Left ventricle myocardium superior (tissue), 1 donor: ENCODE measurements around the gene PAAF1. TPM values are rescaled to one million over a fixed set of nuclear protein-coding genes. Genes with fewer than 3 reads are reported as not detected.
A peak's percentile ranks its signal among the peaks of the same experiment; 100 is the strongest.

Experiments
- ATAC-seq: fragments of 200-7000 bp; cut with Tn5 transposase; one replicate; pipeline ENCODE4 v1.9.1; 2020; ENCODE audit warnings: mild to moderate bottlenecking, moderate library complexity
- DNase-seq: peaks from one replicate; pipeline ENCODE4 v3.0.0-alpha.2; 2020
- intact Hi-C: fragments of 100-400 bp; cut with micrococcal nuclease; formaldehyde crosslinking; loops from one replicate; pipeline ENCODE4 v1.11.0; 2022
- total RNA-seq: library from RNA; stranded (reverse); fragmentation: NEBNext Ultra II Directional; extraction: Animal tissue kit (Norgen Biotek cat#: 25700); gene quantifications from one replicate; pipeline ENCODE4 v1.2.1, GENCODE V29; 2021
- donor health status: DM: no; HTN: yes; CAD: no; lungs with severe emphysema.

Gene PAAF1
- total RNA-seq, 1 donor from 2014 or later = 13.7 TPM

DNA sequence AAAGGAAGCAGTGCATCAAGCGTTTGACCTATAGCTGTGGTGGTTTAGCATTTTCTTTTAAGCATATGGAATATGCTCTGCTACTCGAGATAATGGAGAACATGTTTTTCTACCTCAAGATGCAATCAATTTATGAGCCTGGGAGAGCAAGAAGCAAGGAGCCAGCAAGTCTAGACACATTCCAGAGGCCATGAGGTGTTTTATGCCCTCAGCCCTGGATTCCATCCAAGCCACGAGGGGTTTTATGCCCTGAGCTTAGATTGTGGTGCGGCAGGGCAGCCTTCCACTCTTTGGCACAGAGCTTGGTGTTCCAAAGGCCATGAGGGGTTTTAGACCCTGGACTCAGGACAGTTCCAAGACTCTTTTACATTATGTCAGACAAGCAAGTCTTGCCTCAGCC lies 62.3 kb downstream of the PAAF1 start:
- DNase-seq (no peak), ATAC-seq (no peak)
- intact Hi-C loops = no loop called here

DNA sequence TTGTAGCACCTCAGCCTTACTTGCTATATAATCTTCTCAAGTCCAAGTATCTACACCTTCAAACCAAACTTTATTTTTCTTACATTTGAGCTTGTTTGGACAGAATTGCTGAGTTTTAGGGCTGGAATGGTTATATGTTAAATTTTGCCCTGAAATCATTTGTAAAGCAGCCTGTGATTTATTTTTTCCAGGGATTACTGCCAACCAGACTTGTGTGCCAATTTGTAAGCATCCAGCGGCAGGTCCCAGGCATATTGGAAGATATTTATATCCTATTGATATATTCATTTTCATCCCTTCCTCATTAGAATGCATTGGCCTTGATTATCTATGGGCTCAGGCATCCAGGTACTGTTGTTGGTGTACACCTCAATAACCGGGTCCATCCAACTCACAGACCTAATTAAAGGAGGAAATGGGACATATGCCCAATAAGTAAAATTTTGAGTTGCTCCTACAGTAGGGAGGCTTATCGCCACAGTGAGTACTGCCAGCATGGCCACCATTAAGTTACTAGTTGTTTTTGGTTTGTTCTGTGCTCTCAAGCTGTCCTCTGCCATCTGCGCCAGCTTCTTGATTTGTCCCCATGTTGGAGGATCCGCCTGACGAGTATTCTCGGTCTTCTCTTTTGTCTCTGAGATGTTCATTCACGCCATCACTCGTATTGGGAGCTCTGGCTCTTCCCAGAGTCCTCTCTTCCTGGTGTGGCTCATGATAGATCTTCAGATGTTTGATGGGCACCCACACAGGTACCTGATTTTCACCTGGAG lies 64.2 kb downstream of the PAAF1 start:
- no peak for ATAC-seq
- intact Hi-C loops = no loop called here
- DNase-seq = no peak

DNA sequence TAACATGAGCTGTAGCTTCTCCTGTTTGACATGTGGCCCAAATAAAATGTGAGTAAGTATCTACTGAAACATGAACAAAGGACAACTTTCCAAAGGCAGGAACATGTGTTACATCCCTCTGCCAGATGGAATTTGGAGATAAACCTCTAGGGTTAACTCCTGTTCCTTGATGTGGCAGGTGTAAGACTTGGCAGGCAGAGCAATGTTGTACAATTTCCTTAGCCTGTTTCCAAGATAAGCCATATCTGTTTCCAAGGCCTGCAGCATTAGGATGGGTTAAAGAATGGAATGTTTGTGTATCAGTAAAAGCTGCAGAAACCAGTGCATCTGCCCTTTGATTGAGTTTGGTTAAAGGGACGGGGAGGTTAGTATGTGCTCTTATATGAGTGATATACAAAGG lies 65.2 kb downstream of the PAAF1 start:
- intact Hi-C loops = no loop called here
- ATAC-seq (no peak), DNase-seq (no peak)

DNA sequence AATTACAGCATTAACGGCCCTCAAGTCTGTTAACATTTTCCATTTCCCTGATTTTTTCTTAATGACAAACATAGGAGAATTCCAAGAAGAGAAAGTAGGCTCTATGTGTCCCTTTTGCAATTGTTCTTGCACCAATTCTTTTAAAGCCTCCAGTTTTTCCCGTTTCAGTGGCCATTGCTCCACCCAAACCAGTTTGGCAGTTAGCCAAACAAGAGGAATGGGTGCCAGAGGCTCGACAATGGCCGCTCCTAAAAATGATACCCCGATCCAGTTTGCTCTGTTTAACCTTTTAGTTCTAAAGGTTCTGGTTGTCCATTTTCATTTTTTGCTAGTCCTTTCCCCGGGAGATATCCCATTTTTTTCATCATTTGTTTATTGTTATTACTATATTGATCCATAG lies 67.3 kb downstream of the PAAF1 start:
- intact Hi-C loops = no loop called here
- DNase-seq (no peak), ATAC-seq (no peak)

DNA sequence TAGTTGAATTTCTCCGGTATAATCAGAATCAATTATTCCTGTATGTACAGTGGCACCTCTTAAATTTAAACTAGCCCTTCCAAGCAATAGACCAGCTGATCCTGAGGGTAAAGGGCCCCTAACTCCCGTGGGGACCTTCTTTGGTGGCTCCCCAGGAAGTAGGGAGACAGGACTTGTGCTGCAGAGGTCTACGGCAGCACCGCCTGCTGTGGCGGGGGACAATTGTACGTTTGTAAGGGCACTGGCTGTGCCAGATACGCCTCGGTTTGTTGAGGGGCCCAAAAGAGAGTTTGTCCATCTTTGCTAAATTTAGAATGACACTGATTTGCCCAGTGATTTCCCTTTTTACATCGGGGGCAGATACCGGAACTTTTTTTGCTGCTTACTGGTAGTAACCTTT lies 68.1 kb downstream of the PAAF1 start:
- intact Hi-C loops = no loop called here
- ATAC-seq = no peak
- no peak for DNase-seq

DNA sequence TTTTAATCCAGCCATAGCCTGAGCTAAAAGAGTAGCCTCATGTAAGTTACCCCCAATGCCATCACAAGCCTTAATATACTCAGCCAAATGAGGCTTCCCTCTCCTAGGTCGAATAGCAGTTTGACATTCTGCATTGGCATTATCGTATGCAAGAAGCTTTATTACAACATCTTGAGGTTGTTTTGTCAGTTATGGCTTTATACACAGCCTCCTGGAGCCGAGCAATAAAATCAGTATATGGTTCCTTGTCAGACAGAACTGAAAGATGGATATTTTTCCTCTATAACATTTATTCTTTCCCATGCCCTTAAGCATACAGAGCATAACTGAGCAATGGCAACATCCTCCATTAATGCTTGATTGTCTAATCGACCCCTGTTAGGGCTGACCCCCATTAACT lies 68.6 kb downstream of the PAAF1 start:
- DNase-seq = no peak
- intact Hi-C loops = no loop called here
- ATAC-seq = no peak

DNA sequence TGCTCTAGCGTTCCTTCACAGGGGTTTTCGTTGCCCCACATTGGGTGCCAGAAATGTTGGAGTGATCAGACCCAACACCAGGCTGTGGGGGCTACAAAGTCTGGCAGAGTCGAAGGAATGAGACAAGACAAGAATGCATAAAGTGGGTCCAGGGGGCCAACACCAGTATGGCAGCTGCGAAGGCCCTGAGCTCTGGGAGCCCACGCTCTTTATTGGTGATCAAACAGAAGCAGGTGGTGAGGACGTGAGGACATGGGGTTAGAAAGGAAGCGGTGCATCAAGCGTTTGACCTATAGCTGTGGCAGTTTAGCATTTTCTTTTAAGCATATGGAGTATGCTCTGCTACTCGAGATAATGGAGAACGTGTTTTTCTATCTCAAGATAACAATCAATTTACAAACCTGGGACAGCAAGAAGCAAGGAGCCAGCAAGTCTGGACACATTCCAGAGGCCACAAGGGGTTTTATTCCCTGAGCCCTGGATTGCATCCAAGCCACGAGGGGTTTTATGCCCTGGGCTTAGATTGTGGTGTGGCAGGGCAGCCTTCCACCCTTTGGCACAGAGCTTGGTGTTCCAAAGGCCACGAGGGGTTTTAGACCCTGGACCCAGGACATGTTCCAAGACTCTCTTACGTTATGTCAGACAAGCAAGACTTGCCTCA lies 70.1 kb downstream of the PAAF1 start:
- intact Hi-C loops = no loop called here
- ATAC-seq (no peak), DNase-seq (no peak)

DNA sequence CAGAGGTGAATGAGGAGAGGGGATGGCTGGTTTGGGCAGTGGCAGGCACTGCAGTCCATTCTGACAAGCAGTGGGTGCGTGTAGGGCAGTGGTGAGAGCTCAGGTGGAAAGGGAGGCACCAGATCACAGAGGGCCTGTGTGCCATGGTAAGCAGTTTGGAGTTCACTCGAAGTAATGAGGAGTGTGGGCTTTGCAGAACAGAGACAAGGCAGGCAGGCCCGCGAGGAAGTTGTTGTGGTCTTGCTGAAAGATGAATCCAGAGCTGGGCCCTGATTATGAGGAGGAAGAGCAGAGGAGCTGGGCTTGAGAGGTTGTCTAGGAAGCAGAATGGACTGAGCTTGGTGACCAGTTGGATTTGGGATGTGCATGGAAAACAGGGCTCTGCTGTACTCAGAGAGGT lies 72.4 kb downstream of the PAAF1 start:
- intact Hi-C loops = no loop called here
- no peak for ATAC-seq
- no peak for DNase-seq

DNA sequence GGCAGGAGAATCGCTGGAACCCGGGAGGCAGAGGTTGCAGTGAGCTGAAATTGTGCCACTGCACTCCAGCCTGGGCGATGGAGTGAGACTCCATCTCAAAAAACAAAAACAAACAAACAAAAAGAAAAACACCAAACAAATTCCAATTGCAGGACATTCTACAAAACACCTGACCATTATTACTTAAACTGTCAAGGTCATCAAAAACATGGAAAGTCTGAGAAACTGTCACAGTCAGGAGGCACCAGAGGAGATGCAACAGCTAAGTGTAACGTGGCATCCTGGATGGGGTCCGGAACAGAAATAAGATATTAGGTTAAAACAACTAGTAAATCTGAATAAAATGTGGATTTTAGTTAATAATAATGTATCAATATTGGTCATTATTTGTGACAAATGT lies 73.1 kb downstream of the PAAF1 start:
- DNase-seq (no peak), ATAC-seq (no peak)
- intact Hi-C loops = no loop called here

DNA sequence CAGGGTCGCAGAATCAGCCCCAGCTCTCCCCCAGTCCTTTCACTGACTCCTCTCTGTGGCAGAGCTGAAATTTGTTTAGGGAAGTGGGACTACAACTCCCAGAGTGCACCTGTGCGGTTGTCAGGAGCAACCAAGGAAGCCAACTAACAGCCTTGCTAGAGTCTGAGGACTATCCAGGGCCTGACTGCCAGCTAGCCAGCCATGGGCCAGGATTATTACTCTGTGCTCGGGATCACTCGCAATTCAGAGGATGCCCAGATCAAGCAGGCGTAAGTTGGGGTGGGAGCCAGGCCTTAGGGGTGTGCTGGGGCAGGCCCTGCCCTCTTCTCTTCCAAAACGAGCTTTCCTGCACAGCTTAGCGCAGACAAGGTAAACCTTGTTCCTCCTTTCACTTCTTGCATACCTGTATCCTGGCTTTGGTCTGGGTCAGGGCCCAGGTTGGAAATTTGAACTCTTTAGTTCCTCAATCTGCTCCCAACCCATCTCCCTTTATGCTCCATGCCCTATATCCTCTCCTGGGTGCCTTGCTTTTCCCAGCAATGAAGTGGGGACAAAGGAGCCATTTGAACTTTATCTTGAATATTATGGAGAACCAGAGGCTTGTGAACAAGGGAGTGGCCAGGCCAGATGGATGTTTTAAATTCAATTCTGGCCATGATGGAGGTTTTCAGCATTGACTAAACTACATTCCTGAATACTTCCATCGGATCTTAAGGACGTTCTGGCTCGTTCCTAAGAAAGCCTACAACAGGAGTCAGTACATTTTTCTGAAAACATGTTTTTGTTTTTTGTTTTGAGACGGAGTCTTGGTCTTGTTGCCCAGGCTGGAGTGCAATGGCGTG lies 74.3 kb downstream of the PAAF1 start, which contains the start of gene DNAJB13:
TSS of gene DNAJB13 (plus strand) at position 158 of the 842 bp plus-strand sequence. CDS start at position 202, 44 bp downstream.
- intact Hi-C loops = no loop called here
- peak; percentile 32 for ATAC-seq
- DNase-seq = peak; percentile 37

DNA sequence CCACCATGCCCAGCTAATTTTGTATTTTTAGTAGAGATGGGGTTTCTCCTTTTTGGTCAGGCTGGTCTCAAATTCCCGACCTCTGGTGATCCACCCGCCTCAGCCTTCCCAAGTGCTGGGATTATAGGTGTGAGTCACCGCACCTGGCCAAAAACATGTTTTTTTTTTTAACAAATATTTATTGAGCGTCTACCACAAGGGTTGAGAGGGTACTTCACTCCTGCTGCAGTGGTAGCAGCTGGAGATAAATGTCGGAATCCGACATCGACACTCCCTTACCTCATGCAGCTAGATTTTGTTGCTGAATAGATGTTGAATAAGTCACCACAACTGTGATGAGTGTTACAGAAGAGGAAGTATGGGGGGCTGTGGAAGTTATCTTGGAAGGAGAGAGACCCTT lies 75.0 kb downstream of the PAAF1 start:
- ATAC-seq (no peak), DNase-seq (no peak)
- intact Hi-C loops = no loop called here

DNA sequence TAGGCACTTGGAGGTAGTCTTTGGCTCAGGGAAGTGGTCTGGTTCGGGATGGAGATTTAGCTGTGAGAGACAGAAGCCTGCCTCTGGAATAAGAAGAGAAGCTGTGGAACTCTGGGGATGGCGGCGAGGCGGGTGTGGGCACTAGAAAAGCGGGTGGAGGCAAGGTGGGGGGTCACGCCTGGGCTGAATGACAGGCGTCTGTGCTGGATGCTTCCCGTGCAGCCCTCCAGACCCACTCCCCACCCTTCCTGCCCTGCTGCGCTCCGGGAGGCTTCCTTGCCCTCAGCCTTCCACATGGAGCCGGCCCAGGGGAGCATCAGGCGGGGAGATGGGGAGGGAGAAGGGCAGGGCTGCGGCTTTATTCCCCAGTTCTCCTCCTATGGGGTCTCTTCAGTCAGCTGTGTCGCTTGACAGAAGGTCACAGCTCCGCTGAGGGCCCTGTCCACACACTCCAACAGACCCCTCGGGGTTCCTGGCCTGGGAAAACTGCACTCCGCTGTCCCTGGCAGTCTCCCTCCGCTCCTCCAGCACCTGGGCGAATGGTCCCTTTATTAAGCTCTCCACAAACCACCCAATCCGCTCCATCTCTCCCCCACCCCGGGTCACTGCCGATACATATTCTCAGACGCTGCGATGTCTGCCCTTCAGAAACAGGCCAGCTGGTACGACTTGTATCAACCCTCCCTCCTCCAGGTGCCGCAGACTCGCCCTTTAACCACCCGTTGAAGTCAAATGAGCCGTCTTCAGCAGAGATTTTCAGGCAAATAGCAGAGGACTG lies 80.3 kb downstream of the PAAF1 start:
- DNase-seq (no peak), ATAC-seq (no peak)
- intact Hi-C loops = no loop called here

DNA sequence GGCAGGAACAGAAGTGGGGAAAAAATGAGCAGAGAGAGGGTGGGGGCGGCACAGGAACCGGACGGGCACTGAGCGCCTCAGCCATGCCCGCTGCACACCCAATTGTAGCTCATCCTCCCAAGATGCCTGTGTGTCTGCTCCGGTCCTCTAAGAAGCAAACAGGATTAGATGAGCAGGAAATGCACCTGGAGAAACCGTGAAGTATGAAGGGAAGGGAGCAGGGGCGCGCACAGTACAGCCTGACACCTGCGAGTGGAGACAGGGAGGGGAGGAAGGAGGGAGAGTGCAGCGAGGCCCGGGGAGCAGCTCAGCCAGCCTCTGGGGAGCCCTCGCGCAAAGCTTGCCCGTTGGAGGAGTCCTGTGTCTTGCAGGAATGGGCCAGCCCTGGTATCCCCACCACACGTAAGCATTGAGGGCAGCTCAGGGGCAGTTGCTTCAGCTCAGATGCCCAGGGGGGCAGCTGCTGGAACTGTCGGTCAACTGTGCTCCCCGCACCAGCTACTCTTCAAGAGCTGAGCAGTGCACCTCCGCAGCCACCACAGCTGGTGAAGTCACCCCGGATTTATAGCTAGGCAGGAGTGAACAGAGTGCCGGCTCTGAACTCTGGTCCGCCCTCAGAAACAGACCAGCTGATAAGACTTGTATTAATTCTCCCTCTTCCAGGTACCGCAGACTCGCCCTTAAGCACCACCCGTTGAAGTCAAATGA lies 81.0 kb downstream of the PAAF1 start:
- ATAC-seq = no peak
- DNase-seq = no peak
- intact Hi-C loops = no loop called here

DNA sequence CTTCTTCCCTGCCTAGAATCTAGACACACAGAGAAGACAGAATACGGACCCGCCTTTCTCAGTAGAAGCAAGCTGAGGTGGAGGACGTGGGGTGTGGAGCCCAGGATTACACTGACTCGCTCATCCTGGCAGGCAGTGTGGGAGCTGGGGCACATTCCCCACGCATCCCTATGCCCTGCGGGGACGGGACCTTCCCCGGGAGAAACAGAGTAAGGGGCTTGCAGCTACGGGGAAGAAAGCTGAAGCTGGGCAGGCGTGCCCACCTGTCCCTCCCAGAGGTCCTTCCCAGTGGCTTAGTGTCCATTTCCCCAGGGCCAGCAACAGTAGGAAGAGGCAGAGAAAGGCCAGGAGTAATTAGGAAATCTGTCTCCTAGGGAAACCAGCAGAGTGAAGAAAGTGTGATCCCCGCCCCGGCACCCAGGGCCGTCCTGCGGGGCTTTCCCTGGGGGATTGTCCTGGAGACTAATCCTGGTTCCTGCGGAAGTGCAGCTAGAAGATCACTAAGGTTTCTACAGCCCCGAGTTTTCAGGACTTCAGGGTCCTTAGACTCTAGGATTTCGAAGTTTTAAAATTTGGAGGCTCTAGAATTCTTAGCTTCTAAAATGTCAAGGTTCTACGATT lies 81.8 kb downstream of the PAAF1 start:
- DNase-seq (no peak), ATAC-seq (no peak)
- intact Hi-C loops = no loop called here

DNA sequence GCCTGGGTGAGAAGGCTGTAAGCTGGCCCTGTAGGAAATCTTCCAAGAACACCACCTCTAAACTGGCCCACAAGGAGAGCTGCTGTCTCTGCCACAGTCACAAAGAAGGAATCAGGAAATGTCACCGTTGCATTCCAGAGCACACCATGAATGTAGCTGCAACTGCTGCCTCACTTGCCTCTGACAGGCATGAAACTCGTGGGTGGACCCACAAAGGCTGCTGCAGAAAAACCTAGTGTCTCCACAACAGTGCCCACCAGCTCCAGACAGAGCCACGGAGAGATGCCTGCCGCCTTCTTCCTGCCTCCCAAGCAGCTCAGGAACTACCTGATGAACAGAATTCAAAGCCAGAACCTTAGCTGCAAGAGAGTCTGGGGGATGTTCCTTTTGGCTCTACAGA lies 84.5 kb downstream of the PAAF1 start:
- no peak for DNase-seq
- ATAC-seq = no peak
- intact Hi-C loops = no loop called here

DNA sequence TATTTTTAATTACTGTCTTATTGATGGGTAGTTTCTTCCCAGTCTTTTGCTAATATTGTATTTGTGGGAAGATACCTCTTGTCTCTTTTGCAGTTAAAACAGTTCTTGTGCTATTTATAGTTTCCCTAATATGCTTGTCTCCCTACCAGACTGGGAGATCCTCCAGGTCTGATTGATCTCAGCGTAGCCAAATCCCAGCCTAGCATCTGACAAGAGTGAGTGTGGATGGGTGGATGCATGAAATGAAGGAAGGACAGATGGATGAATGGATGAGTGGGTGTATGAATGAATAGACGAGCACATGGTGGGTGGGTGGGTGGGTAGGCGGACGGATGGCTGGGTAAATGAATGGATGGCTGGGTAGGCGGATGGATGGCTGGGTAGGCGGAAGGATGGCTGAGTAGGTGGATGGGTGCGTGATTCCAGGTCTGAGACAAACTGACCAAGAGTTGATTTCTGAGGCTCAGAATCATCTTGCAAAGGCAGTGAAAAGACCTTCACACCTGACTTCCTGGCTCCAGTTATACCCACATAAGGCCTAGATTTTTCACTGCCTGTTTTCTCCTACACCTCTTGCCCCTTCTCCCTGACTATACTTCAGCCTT lies 85.4 kb downstream of the PAAF1 start:
- intact Hi-C loops = no loop called here
- DNase-seq = no peak
- ATAC-seq = no peak

DNA sequence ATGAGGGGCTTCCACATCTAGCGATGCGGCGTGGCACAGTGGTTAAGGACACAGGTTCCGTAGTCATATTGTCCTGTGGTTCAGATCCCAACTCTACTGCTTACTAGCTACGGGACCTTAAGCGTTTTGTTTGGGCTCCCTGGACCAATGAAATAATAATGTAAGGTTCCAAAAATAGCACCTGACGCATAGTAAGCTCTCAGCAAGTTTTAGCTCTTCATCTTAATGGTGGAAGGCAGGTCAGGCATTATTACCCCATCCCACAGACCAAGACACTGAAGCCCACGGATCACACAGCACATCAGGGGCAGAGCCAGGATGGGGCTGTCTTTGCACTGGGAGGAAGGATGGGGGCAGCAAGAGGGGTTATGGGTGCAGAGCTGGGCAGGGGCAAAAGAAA lies 87.1 kb downstream of the PAAF1 start:
- intact Hi-C loops = no loop called here
- DNase-seq (no peak), ATAC-seq (peak; percentile 48)
